WTC11 (cell line): ENCODE measurements around the gene FGF23. TPM values are rescaled to one million over a fixed set of nuclear protein-coding genes. Genes with fewer than 3 reads are reported as not detected.

Experiments
- ATAC-seq: fragments of 200-7000 bp; cut with Tn5 transposase; 2 replicates; pipeline ENCODE4 v1.10.0; 2021; ENCODE audit warnings: mild to moderate bottlenecking, moderate library complexity
- CTCF ChIA-PET: fragments of 300-600 bp; sonication (Branson Sonifier 250); formaldehyde crosslinking; loops from one replicate; lab custom pipeline; 2021; ENCODE audit warnings: antibody characterized with exemption; lab: Charles Lee
- POLR2A ChIA-PET: fragments of 350-600 bp; sonication (Branson Sonifier 250); formaldehyde crosslinking; loops from one replicate; lab custom pipeline; 2021; ENCODE audit warnings: antibody characterized with exemption; lab: Charles Lee
- DNase-seq: peaks from one replicate; pipeline ENCODE4 v3.0.0; 2021; ENCODE audit warnings: low spot score
- H3K27ac Mint-ChIP-seq: 2 replicates; pipeline ENCODE4 v1.8.0; 2021; ENCODE audit warnings: mixed read lengths
- H3K27me3 Mint-ChIP-seq: 2 replicates; pipeline ENCODE4 v1.8.0; 2021; ENCODE audit warnings: low read depth, mild to moderate bottlenecking, moderate library complexity, mixed read lengths
- H3K36me3 Mint-ChIP-seq: 2 replicates; pipeline ENCODE4 v1.8.0; 2021; ENCODE audit warnings: mixed read lengths
- H3K4me1 Mint-ChIP-seq: 2 replicates; pipeline ENCODE4 v1.8.0; 2022; ENCODE audit warnings: mixed read lengths
- H3K4me3 Mint-ChIP-seq: 2 replicates; pipeline ENCODE4 v1.8.0; 2021; ENCODE audit warnings: mild to moderate bottlenecking, moderate library complexity, mixed read lengths
- H3K9me3 Mint-ChIP-seq: 2 replicates; pipeline ENCODE4 v1.8.0; 2021; ENCODE audit warnings: mixed read lengths
- CREB1 ChIP-seq: sonication (generic); formaldehyde crosslinking; IDR thresholded peaks from 2 replicates; pipeline ENCODE4 v1.8.0; 2023; ENCODE audit warnings: mild to moderate bottlenecking, missing genetic modification reagents
- CREM ChIP-seq: sonication (generic); formaldehyde crosslinking; IDR thresholded peaks from 2 replicates; pipeline ENCODE4 v1.8.1; 2022; ENCODE audit warnings: mild to moderate bottlenecking, missing genetic modification reagents, moderate library complexity
- CTCF ChIP-seq: fragments of 200-600 bp; IDR thresholded peaks from 2 replicates; pipeline ENCODE4 v1.8.0; 2022; ENCODE audit warnings: antibody characterized with exemption
- EMX1 ChIP-seq: fragments of 250-450 bp; sonication (Bioruptor Pico); IDR thresholded peaks from 2 replicates; pipeline ENCODE4 v1.8.0; 2021; ENCODE audit warnings: mild to moderate bottlenecking
- FOXP1 ChIP-seq: sonication (generic); formaldehyde crosslinking; IDR thresholded peaks from 2 replicates; pipeline ENCODE4 v1.8.0; 2022; ENCODE audit warnings: missing genetic modification reagents, mild to moderate bottlenecking, moderate library complexity, borderline replicate concordance
- IRF2 ChIP-seq: sonication (generic); formaldehyde crosslinking; IDR thresholded peaks from 2 replicates; pipeline ENCODE4 v1.8.0; 2022; ENCODE audit warnings: low read depth, missing genetic modification reagents, borderline replicate concordance
- JAZF1 ChIP-seq: fragments of 250-450 bp; sonication (Bioruptor Pico); IDR thresholded peaks from 2 replicates; pipeline ENCODE4 v1.9.0; 2021; ENCODE audit warnings: moderate library complexity, mild to moderate bottlenecking, inconsistent platforms
- NFYB ChIP-seq: sonication (generic); formaldehyde crosslinking; conservative IDR thresholded peaks from 2 replicates; pipeline ENCODE4 v1.8.0; 2022; ENCODE audit warnings: low read depth, missing genetic modification reagents
- OVOL2 ChIP-seq: fragments of 250-450 bp; sonication (Bioruptor Pico); IDR thresholded peaks from 2 replicates; pipeline ENCODE4 v1.9.0; 2021; ENCODE audit warnings: mild to moderate bottlenecking, borderline replicate concordance
- RORB ChIP-seq: fragments of 250-450 bp; sonication (Bioruptor Pico); IDR thresholded peaks from 2 replicates; pipeline ENCODE4 v1.9.0; 2021; ENCODE audit warnings: mild to moderate bottlenecking
- SMAD3 ChIP-seq: sonication (generic); formaldehyde crosslinking; IDR thresholded peaks from 2 replicates; pipeline ENCODE4 v1.8.0; 2022; ENCODE audit warnings: missing genetic modification reagents, mild to moderate bottlenecking, borderline replicate concordance
- STAT6 ChIP-seq: sonication (generic); formaldehyde crosslinking; conservative IDR thresholded peaks from 2 replicates; pipeline ENCODE4 v1.8.1; 2023; ENCODE audit warnings: mild to moderate bottlenecking, low read depth, missing genetic modification reagents, moderate library complexity
- USF1 ChIP-seq: sonication (generic); formaldehyde crosslinking; IDR thresholded peaks from 2 replicates; pipeline ENCODE4 v1.8.0; 2022; ENCODE audit warnings: mild to moderate bottlenecking, missing genetic modification reagents
- ZNF138 ChIP-seq: sonication (generic); formaldehyde crosslinking; conservative IDR thresholded peaks from 2 replicates; pipeline ENCODE4 v1.8.1; 2022; ENCODE audit warnings: mild to moderate bottlenecking, moderate library complexity, missing genetic modification reagents
- ZNF512 ChIP-seq: sonication (generic); formaldehyde crosslinking; IDR thresholded peaks from 2 replicates; pipeline ENCODE4 v1.8.1; 2022; ENCODE audit warnings: missing genetic modification reagents, borderline replicate concordance
- ZSCAN18 ChIP-seq: fragments of 250-450 bp; sonication (Bioruptor Pico); IDR thresholded peaks from 2 replicates; pipeline ENCODE4 v2.1.2; 2022; ENCODE audit warnings: mild to moderate bottlenecking, moderate library complexity
- total RNA-seq: library from RNA; stranded (reverse); gene quantifications from 3 replicates; pipeline ENCODE4 v1.2.3, GENCODE V29; 2021
- TF ChIP-seq, protein P1 (sequence below): fragments of 250-450 bp; sonication (Bioruptor Pico); IDR thresholded peaks from 2 replicates; pipeline ENCODE4 v1.9.0; 2021; ENCODE audit warnings: mild to moderate bottlenecking, borderline replicate concordance
- TF ChIP-seq, protein P2 (sequence below): sonication (generic); formaldehyde crosslinking; IDR thresholded peaks from 2 replicates; pipeline ENCODE4 v1.8.1; 2022; ENCODE audit warnings: mild to moderate bottlenecking, moderate library complexity, missing genetic modification reagents
- TF ChIP-seq, protein P3 (sequence below): sonication (generic); formaldehyde crosslinking; IDR thresholded peaks from 2 replicates; pipeline ENCODE4 v1.8.1; 2023; ENCODE audit warnings: mild to moderate bottlenecking, missing genetic modification reagents
- TF ChIP-seq, protein P4 (sequence below): fragments of 250-450 bp; sonication (Bioruptor Pico); IDR thresholded peaks from 2 replicates; pipeline ENCODE4 v1.9.0; 2021; ENCODE audit warnings: moderate library complexity, mild to moderate bottlenecking, inconsistent platforms, borderline replicate concordance

FGF23 gene
- total RNA-seq, 1 experiment from 2014 or later: 0.24 TPM

GRCh38 chr12:4372653-4373052, 6.9 kb downstream of the FGF23 start (continued):
- TF ChIP-seq, protein P1, sequence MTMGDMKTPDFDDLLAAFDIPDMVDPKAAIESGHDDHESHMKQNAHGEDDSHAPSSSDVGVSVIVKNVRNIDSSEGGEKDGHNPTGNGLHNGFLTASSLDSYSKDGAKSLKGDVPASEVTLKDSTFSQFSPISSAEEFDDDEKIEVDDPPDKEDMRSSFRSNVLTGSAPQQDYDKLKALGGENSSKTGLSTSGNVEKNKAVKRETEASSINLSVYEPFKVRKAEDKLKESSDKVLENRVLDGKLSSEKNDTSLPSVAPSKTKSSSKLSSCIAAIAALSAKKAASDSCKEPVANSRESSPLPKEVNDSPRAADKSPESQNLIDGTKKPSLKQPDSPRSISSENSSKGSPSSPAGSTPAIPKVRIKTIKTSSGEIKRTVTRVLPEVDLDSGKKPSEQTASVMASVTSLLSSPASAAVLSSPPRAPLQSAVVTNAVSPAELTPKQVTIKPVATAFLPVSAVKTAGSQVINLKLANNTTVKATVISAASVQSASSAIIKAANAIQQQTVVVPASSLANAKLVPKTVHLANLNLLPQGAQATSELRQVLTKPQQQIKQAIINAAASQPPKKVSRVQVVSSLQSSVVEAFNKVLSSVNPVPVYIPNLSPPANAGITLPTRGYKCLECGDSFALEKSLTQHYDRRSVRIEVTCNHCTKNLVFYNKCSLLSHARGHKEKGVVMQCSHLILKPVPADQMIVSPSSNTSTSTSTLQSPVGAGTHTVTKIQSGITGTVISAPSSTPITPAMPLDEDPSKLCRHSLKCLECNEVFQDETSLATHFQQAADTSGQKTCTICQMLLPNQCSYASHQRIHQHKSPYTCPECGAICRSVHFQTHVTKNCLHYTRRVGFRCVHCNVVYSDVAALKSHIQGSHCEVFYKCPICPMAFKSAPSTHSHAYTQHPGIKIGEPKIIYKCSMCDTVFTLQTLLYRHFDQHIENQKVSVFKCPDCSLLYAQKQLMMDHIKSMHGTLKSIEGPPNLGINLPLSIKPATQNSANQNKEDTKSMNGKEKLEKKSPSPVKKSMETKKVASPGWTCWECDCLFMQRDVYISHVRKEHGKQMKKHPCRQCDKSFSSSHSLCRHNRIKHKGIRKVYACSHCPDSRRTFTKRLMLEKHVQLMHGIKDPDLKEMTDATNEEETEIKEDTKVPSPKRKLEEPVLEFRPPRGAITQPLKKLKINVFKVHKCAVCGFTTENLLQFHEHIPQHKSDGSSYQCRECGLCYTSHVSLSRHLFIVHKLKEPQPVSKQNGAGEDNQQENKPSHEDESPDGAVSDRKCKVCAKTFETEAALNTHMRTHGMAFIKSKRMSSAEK (CRISPR knock-in tag): no peak
- TF ChIP-seq STAT6 (CRISPR knock-in tag): no peak
- TF ChIP-seq, all 79 proteins: peak for 0

GRCh38 chr12:4370265-4370664, 9.2 kb downstream of the FGF23 start:
- no peaks in the 10 kb centered on the region; the same call in none of the 2 replicates for H3K27me3 Mint-ChIP-seq
- no peak for ATAC-seq
- ChIA-PET POLR2A (no interaction called here), CTCF (interaction anchor here (1.0 to 1.9 kb wide), 2 partner anchors 9 to 50 kb away, joined by 5 to 11 read pairs; partner anchors contain the start of gene FGF23)
- DNase-seq: no peak
- H3K9me3 Mint-ChIP-seq: no peaks in the 10 kb centered on the region
- H3K4me3 Mint-ChIP-seq: no peak overlapping the region
- no peak overlapping the region for H3K27ac Mint-ChIP-seq
- TF ChIP-seq ZNF138 (CRISPR knock-in tag): no peak
- no peak for TF ChIP-seq IRF2 (CRISPR knock-in tag)
- TF ChIP-seq RORB: no peak
- no peak for TF ChIP-seq CTCF
- TF ChIP-seq, protein P2, sequence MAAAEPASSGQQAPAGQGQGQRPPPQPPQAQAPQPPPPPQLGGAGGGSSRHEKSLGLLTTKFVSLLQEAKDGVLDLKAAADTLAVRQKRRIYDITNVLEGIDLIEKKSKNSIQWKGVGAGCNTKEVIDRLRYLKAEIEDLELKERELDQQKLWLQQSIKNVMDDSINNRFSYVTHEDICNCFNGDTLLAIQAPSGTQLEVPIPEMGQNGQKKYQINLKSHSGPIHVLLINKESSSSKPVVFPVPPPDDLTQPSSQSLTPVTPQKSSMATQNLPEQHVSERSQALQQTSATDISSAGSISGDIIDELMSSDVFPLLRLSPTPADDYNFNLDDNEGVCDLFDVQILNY (CRISPR knock-in tag): no peak
- TF ChIP-seq ZNF512 (CRISPR knock-in tag): no peak
- no peak for TF ChIP-seq CREB1
- TF ChIP-seq CREM (CRISPR knock-in tag): no peak
- TF ChIP-seq ZSCAN18 (CRISPR knock-in tag): no peak
- TF ChIP-seq USF1: no peak
- TF ChIP-seq, protein P3, sequence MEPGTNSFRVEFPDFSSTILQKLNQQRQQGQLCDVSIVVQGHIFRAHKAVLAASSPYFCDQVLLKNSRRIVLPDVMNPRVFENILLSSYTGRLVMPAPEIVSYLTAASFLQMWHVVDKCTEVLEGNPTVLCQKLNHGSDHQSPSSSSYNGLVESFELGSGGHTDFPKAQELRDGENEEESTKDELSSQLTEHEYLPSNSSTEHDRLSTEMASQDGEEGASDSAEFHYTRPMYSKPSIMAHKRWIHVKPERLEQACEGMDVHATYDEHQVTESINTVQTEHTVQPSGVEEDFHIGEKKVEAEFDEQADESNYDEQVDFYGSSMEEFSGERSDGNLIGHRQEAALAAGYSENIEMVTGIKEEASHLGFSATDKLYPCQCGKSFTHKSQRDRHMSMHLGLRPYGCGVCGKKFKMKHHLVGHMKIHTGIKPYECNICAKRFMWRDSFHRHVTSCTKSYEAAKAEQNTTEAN (CRISPR knock-in tag): no peak
- TF ChIP-seq SMAD3: no peak
- no peak for TF ChIP-seq OVOL2 (CRISPR knock-in tag)
- no peak for TF ChIP-seq JAZF1
- TF ChIP-seq EMX1: no peak
- TF ChIP-seq NFYB (CRISPR knock-in tag): no peak
- no peak for TF ChIP-seq FOXP1 (CRISPR knock-in tag)
- TF ChIP-seq, protein P4, sequence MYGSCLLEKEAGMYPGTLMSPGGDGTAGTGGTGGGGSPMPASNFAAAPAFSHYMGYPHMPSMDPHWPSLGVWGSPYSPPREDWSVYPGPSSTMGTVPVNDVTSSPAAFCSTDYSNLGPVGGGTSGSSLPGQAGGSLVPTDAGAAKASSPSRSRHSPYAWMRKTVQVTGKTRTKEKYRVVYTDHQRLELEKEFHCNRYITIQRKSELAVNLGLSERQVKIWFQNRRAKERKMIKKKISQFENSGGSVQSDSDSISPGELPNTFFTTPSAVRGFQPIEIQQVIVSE (CRISPR knock-in tag): no peak
- no peaks in the 10 kb centered on the region for H3K36me3 Mint-ChIP-seq
- H3K4me1 Mint-ChIP-seq: no peaks in the 10 kb centered on the region
